HG03457 (cell line): Measurements from ENCODE around the gene AKAP13.
"Not testable (repeated sequence)": the region's sequence is repeated elsewhere in the genome, so short reads cannot be mapped to it uniquely, and the experiment has no call there.

Source experiments
- ATAC-seq: cut with Tn5 transposase; IDR thresholded peaks from one replicate; pipeline ENCODE4 v1.9.1; 2021; ENCODE audit warnings: moderate number of reproducible peaks; ENCODE audit not compliant: unreplicated experiment

AKAP13 gene

DNA sequence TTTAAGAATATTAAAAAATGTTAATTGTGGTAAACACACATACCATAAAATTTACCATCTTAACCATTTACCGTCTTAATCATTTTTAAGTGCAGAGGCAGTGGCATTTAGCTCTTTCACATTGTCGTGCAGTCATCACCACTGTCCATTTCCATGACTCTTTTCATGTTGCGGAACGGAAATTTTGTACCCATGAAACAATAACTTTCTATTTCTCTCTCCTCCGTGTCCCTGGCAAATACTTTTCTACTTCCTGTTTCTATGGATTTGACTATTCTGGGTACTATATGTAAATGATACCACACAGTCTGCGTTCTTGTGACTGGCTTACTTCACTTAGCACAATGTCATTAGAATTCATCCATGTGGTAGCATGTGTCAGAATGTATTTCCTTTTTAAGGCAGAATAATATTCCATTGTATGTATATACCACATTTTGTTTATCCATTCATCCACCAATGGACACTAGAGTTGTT is 27.9 kb downstream of the AKAP13 start:
- peak; percentile 44 for ATAC-seq

DNA sequence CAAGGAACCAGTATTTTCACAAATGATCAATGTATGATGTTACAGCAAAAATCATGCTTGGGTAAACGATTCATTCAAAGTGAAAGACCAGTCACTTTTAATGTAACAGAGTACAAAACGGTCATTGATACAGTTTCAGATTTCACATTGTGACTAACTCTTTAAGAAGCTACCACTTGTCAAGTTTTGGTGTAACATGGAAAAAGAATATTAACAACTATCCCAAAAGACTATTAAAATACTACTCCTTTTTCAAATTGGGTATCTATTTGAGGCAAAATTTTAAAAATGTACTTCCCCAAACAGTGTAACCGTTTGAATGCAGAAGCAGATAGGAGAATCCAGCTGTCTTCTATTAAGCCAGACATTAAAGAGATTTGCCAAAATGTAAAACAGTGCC is 31.7 kb downstream of the AKAP13 start:
- ATAC-seq: no peak

DNA sequence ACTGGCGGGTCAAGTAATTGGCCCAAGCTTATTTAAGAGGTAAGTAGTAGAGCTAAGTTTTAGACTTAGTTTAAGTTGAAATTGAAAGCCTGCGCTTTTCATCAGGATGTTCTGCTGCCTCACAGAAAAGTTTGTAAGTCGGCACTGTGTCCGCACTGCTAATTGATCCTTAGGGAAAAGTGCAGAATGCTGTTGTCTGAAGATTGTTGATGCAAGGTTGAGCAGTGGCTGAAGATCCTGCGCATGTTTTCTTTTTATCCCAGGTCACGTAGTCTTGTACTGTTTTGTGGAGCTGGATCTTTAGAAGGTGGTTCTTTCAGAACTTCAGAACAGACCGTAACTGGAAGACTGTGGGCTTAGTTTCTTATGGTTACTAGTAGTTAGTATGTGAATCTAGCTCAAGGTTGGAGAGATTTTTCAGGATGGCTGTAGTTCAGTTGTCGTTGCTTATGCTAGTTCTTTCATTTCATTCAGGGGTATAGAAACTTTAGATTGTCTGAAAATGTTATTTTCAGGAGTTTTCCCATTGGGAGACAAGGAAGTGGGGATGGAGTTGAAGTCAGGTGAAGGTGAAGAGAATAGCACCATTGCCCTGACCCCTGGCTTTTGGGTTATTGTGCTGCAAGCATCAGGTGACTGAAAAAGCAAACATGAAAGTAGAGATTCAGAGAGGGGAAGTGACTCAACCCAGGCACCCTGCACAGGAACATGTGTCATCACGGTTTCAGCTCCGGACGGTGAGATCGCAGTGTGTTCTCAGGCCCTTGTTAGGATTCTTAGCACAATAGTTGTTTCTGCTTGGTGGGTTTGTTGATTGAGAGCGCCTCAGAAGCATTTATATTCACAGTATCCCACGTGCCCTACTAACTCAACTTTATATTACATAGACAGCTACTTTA is 32.8 kb downstream of the AKAP13 start:
- peak; percentile 92 for ATAC-seq

DNA sequence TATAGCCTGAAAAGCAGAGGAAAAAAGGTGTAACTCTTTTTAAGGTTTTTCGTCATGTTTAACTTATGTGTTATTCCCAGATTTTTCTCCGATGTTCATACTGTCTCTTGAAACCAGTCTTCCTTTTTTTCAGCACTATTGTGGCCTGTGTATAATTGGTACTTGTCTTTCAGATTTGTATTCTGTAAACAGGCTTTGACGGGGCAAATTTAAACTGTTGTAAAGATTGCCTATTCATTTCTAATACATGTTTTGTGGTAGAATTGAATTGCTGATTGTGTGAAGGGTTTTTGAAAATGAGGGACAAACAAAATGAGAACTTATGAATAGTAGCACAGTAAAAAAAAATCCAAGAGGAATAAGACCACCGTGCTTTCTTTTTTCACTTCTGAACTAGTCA is 33.6 kb downstream of the AKAP13 start:
- no peak for ATAC-seq

DNA sequence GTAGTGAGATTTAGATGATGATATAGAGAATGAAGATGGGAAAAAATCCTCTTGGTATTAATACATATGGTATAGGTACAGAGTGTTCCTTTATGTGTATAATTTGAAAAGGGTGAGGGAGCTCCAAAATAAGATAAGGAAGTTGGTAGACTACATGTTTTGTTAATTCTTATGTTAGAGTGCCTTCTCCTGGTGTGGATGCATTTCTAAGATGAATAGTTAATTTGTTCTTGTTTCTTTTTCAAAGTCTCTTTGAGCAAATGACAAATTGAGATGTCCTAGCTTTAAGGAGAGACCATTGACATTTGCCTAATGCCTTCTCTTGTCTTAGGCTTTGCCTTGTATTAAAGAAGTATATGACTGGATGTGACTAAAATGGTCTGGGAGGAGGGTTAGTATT is 34.1 kb downstream of the AKAP13 start:
- ATAC-seq: no peak

DNA sequence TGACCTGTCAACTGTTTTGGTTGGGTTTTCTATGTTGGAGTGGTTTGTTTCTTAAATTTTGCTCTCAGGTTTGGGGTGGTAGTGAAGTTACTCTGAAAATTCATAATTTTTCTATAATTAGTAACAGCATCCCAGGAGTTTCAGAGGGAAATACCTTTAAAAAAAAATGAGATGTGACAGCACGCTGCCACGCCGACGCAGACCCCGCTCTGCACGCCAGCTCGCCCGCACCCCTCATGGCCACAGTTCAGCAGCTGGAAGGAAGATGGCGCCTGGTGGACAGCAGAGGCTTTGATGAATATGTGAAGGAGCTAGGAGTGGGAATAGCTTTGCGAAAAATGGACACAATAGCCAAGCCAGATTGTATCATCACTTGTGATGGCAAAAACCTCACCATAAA is 34.6 kb downstream of the AKAP13 start:
- ATAC-seq: no peak

DNA sequence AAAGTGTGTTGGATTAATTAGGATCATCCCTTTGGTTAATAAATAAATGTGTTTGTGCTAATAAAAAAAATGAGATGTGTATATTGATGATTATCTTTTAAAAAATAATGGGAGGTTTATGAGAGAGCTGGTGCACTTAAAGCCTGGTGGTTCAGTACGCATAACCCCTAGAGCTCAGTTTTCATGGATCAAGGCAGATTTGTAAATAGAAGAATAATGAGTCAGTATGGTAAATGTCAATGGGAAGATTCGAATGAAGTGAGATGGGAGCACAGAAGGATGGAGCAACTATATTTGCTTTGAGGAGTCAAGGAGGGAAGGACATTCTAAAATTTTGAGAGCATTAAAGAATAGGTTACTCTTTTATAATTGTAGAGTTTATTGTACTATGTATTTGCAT is 35.4 kb downstream of the AKAP13 start:
- ATAC-seq: no peak

DNA sequence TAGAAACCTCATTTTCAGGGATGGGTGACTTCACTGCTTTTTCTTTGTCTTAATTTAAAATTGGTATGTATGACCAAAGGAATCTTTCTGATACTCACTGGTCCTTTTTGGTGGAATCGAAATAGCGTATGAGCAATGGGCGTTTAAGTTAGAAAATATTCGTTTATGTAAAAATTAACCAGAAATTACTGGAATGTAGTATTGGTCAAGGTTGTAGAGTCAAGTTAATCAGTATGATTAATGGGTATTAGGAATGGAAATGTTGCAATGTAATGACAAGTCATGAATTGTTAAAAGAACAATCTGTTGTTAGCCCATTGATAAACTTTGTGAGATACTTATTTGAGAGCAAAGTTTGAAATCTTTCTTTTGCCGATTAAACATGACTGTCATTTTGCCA is 36.9 kb downstream of the AKAP13 start:
- ATAC-seq: no peak

DNA sequence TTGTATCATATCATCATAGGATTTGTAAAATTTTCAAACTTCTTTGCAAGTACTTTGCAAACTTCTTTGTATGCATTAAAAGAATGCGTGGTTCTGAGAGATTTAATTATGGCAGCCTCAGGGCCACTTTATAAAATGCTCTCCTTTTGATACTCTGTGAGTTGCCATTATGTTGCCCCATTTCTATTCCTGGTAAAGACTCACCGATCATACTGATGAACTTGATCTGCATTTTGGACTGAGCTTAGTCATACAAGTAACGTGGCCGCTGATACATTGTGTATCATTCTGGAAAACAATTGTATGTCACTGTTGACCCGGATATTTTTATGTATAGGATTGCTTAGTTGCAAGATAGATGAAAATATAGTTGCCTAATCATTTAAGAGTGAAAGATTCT is 38.8 kb downstream of the AKAP13 start:
- ATAC-seq: no peak

DNA sequence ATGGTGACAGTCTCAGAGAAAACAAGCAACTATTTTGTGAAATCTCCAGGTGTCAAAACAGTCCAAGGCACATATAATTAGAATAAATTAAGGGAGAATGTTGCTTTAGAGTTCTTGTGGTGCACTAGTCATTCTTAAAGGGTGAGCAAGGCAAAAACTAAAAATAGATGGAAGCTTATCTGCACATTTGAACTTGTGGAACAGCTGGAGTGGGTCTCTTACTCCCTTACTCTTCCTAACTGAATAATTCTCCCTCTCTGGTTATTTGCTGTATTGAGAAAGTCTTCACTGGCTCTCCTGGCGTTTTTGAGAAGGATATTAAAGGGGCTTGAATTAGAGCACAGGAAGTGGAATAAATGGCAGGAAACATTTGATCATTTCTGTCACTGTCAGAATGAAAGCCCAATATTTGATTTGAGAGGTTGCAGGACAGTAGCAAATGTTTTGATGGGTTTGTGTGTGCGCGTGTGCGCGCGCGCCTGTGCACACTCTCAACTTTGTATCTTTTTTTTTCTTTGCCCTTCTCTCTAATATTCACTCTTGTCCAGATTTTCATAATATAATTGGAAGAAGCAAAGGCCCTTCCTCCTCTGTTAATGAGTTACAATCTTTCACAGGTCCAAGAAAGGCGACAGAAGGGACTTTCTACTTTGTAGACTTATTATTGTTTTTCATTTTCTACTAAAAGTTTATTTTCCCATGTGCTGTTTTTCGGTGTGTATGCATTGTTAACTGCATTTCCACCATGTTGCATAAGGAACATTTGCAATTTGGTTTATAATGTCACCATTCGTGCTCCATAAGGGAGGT is 40.9 kb downstream of the AKAP13 start:
- no peak for ATAC-seq

DNA sequence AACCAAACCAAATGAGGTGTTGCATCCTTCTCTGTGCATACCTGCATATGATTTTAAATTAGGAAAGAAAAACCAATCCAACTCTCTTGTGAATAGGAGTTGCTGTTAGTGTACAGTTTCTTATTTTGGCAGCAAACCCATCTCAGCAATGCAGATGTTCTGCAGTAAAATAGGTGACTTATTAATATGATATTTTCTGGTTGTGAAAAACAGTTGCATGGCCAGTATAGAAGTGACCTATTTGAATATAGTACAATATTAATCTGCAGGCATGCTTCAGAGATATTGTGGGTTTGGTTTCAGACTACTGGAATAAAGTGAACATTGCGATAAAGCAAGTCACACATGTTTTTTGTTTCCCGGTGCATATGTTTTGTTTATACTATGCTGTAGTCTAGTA is 42.2 kb downstream of the AKAP13 start:
- ATAC-seq: no peak

DNA sequence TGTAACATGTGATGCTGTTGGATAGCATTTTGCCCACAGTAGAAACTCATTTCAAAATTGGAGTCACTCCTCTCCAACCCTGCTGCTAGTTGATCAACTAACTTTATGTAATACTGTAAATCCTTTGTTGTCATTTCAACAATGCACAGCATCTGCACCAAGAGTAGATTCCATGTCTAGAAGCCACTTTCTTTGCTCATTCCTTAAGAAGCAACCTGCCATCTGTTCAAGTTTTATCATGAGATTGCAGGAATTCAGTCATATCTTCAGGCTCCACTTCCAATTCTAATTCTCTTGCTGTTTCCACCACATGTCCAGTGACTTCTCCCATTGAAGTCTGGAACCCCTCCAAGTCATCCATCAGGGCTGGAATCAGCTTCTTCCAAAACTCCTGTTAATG is 42.9 kb downstream of the AKAP13 start:
- no peak for ATAC-seq

DNA sequence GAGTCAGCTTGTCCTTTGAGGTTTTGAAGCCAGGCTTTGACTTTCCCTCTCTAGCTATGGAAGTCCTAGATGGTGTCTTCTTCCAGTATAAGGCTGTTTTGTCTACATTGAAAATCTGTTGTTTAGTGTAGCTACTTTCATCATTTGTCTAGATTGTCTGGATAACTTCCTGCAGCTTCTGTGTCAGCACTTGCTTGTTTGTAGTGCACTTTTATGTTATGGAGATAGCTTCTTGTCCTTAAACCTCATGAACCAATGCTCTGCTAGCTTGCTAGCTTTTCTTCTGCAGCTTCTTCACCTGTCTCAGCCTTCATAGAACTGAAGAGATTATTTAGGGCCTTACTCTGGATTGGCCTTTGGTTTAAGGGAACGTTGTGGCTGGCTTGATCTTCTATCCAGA is 43.8 kb downstream of the AKAP13 start:
- ATAC-seq: no peak

DNA sequence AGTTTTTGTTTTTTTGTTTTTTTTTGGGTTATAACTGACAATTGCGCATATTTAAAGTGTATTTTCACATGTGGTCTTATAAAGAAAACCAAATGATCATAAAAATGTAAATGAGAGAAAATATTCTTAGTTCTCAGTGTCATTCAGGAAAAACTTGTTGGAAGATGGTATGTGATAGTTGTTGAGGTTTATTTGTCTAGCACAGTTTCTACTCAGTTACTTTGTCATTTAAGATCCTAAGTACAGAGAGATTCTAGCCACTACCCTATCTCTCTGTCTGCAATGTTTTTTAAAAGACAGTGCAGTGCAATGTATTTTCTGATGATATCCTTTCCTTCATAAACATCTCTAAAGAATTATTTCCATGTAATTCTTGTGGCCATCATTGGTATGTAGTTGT is 46.1 kb downstream of the AKAP13 start:
- no peak for ATAC-seq

DNA sequence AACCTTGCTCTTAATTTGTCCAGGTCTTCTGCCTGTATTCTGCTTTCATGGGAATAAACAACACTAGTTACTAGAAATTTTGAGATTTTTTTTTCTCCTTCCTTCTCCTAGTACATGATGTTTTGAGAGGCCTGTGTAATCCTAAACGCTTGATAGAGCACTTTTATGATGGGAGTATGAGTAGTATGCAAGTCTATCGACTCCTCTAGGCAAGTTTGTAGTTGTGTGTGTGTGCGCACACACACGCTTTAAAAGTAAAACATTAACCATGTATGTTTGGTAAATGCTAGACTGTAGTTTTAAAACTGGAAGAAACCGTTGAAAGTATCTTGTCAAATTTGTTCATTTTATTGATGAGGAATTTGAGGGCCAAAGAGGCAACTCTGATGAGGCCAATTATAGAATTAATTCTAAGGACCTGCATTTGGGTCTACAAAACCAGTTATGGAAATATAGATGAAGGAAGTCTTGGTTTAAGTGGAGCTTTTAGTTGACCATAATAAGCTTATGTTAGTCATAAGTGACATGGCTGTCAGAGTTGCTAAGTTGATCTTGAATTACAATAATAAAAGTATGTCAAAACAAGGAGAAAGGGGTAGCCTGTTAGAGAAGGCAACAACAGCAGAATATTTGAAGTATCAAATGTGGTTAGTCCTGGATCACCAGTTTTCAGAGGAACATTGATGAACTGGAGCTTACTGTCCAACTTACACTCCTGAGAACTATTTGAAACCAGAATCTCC is 47.1 kb downstream of the AKAP13 start:
- ATAC-seq: no peak

DNA sequence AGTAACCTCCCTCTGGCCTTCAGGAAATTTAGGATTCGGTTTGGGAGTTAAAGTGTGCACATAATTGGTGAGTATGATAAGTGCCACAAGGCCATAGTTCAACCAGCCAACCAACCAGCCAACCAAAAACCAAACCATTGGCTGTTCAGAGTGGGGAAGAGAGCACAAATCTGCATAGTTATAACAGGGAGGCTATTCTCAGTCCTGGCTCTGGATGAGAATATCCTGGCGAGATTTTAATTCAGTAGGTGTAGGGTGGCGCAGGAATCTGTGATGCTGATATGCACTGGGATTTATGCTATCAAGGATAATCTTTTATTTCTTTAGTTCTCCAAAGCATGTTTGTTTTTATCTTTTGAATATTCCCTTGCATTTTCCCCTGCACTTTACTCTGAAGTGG is 49.1 kb downstream of the AKAP13 start:
- no peak for ATAC-seq

DNA sequence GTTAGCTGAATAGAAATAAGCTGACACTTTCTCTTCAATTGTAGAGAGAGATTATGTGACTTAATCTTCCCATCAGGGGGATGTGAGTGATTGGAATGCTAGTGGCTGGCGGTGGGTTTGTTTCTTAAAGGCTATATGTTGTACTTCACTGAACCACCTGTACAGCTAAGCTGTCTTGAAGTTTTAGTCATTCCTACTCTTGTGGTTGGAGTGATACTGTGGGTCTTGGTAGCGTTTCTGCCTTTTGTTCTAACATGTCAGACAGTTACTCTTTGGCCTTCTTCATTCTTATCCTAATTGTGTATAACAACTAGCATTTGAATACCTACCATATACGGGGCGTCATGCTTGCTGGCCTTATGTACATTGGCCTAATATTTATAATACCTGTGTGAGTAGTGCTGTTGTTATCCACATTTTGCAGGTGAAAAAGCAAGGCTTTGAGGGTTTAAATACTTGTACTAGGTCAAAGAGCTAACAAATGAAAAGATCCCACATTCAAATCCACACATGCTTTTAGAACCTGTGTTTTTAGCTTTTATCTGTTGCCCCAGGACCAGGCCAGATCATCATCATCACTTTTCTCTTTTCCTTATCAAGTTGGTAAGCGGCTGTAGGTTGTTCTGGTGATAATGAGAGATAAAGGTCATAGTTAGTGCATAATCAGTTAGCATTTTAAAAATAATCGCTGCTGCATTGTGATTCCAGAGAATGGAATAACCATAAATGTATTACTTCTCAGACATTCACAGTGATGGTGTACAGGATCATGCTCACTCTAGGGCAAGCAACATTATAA is 50.2 kb downstream of the AKAP13 start:
- ATAC-seq: peak; percentile 87

DNA sequence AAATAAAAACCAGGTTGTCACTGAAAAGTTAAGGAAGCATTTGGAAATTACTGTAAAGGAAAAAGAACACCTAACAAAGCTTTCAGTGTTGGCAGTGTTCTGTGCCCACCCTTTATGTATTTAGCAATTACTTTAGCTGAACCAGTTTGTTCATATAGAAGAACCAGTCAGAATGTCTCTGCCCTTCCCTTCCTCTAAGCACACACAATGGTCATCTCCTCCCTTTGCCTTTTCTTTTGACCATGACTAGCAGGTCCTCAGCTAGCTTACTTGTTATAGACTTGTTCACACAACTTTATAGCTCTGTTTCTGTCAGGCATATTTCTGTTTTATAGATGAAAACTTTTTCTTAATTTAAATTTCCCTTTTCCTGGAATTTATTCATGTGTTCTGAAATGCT is 59.6 kb downstream of the AKAP13 start:
- no peak for ATAC-seq

DNA sequence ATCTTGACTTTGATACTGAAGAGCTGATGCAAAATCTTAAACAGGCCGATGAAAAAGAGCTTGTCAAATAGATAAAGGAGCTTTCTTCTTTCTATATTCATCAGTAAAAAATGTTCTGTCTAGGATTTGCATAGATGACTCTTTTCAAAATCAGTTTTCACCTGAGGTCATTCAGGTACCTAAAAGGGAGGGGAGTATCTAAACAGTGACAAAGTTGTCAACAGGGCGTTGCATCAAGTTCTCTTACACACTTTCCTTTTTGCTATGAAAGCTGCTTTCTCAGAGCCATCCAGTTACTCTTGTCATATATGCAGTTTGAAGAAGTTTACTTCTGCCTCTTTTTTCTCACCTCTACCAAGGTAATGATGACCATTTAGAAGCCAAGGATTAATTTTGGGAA is 60.0 kb downstream of the AKAP13 start:
- no peak for ATAC-seq

DNA sequence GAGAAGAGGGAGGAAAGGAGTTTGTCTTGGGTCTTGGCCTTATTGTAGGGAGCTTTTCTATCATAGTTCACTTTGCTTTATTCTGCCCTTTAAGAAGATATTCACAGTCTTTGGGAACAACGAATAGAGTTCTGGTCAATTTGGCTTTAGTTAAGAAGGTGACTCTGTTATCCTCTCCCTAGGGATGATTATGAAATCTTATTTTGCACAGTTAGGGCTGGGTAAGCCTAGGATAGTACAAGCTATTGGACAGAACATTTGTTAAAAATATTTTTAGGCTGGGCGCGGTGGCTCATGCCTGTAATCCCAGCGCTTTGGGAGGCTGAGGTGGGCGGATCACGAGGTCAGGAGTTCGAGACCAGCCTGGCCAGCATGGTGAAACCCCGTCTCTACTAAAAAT is 61.5 kb downstream of the AKAP13 start:
- ATAC-seq: not testable (repeated sequence)

DNA sequence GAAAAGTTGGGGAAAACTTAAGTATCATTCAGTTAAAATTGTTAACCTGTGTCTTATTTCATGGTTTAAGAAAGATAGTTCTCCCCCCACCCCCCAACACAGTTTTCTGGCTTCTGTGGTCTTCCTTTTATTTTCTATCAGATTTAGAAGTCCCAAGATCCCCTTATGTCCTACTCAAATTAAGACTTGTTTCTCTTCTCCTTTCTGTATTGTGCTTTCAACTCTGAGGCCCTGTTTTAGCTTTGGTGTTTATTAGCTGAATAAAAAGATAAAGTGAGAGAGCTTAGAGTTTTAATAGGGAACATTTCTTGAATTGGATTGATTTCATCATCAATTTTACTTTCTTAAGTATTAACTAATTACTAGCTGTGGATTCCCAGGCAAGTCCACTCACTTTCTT is 62.6 kb downstream of the AKAP13 start:
- ATAC-seq: no peak
